NCI-H1092 treated with DMSO at 0.1 percent for 48 hours (cell line): Measurements from ENCODE around the gene ANGPTL5.
"Not testable (repeated sequence)": the region's sequence is repeated elsewhere in the genome, so short reads cannot be mapped to it uniquely, and the experiment has no call there.

Source experiments
- DNase-seq: peaks from one replicate; lab custom pipeline; 2025; lab: John Stamatoyannopoulos, UW

ANGPTL5 gene

GRCh38 chr11:101885631-101886030 lies 30.7 kb downstream of the ANGPTL5 start:
- no peak for DNase-seq

- no peak for DNase-seq
Observed at GRCh38 chr11:101881586-101881985, 34.7 kb downstream of the ANGPTL5 start.

- no peak for DNase-seq
Observed at GRCh38 chr11:101880222-101880621, 36.1 kb downstream of the ANGPTL5 start.

GRCh38 chr11:101872171-101872882 lies 44.0 kb downstream of the ANGPTL5 start:
- DNase-seq: no peak

GRCh38 chr11:101870510-101870909 lies 45.8 kb downstream of the ANGPTL5 start:
- DNase-seq: no peak

GRCh38 chr11:101867951-101868350 lies 48.4 kb downstream of the ANGPTL5 start:
- DNase-seq: no peak

GRCh38 chr11:101866619-101867491 lies 49.5 kb downstream of the ANGPTL5 start:
- DNase-seq: no peak

GRCh38 chr11:101864098-101864497 lies 52.2 kb downstream of the ANGPTL5 start:
- DNase-seq: no peak

GRCh38 chr11:101863361-101863760 lies 53.0 kb downstream of the ANGPTL5 start:
- no peak for DNase-seq

- DNase-seq: no peak
Observed at GRCh38 chr11:101862391-101863233, 53.7 kb downstream of the ANGPTL5 start.

GRCh38 chr11:101860696-101861427 lies 55.5 kb downstream of the ANGPTL5 start:
- DNase-seq: peak; percentile 25

- DNase-seq: not testable (repeated sequence)
Observed at GRCh38 chr11:101852260-101852659, 64.1 kb downstream of the ANGPTL5 start.

GRCh38 chr11:101848262-101848661 lies 68.1 kb downstream of the ANGPTL5 start:
- no peak for DNase-seq

GRCh38 chr11:101844608-101845007 lies 71.7 kb downstream of the ANGPTL5 start:
- no peak for DNase-seq

- DNase-seq: no peak
Observed at GRCh38 chr11:101840704-101841103, 75.6 kb downstream of the ANGPTL5 start.
